ENCODE measurements around the gene ROPN1B. TPM values are rescaled to one million over a fixed set of nuclear protein-coding genes. Genes with fewer than 3 reads are reported as not detected.

Gene ROPN1B
- total RNA-seq, 4 donors from 2014 or later, result not detected

- intact Hi-C loops (cut with DNase I), result no loop called here
- TF ChIP-seq CTCF (IDR thresholded peaks at IDR 0.05) (no peak), POLR2A (IDR thresholded peaks at IDR 0.05) (no peak)
- no peak for DNase-seq
- Histone ChIP-seq H3K27me3 (no peaks in the 10 kb centered on the region), H3K9me3 (peaks cover 0 to 27% (median 0%) of the 10 kb centered on the region in 3 donors), H3K36me3 (peaks cover 0 to 17% (median 0%) of the 10 kb centered on the region in 3 donors), H3K4me1 (no peaks in the 10 kb centered on the region), H3K27ac (no peak overlapping the region), H3K4me3 (no peak overlapping the region)
Measured at GRCh38 chr3:126002189-126002588, 33.2 kb downstream of the ROPN1B start.

- no peak for TF ChIP-seq CTCF (IDR thresholded peaks at IDR 0.05)
- TF ChIP-seq POLR2A (IDR thresholded peaks at IDR 0.05), result no peak
- intact Hi-C loops (cut with DNase I), result no loop called here
- H3K27me3 ChIP-seq, result no peaks in the 10 kb centered on the region
- peaks cover 0 to 32% (median 7%) of the 10 kb centered on the region in 3 donors for H3K36me3 ChIP-seq
- DNase-seq, result no peak
- peaks cover 0 to 23% (median 0%) of the 10 kb centered on the region in 3 donors for H3K9me3 ChIP-seq
- no peak overlapping the region for H3K27ac ChIP-seq
- H3K4me3 ChIP-seq, result no peak overlapping the region
- WGBS, 2 donors, result 69 to 100% methylated on average over 1 to 6 of the region's 10 CpGs
- H3K4me1 ChIP-seq, result no peaks in the 10 kb centered on the region
Measured at GRCh38 chr3:126003447-126004190, 34.6 kb downstream of the ROPN1B start.

- intact Hi-C loops (cut with DNase I), result no loop called here
- Histone ChIP-seq H3K4me1 (no peaks in the 10 kb centered on the region), H3K27me3 (no peaks in the 10 kb centered on the region), H3K4me3 (no peak overlapping the region), H3K9me3 (peaks cover 0 to 17% (median 0%) of the 10 kb centered on the region in 3 donors), H3K27ac (no peak overlapping the region), H3K36me3 (peaks cover 0 to 35% (median 7%) of the 10 kb centered on the region in 3 donors)
- TF ChIP-seq POLR2A (IDR thresholded peaks at IDR 0.05) (no peak), CTCF (IDR thresholded peaks at IDR 0.05) (no peak)
- DNase-seq, result no peak
- 90 to 95% methylated on average over 2 to 5 of the region's 6 CpGs for WGBS, 2 donors
Measured at GRCh38 chr3:126004217-126004616, 35.2 kb downstream of the ROPN1B start.

- no peaks in the 10 kb centered on the region for H3K4me1 ChIP-seq
- WGBS, 2 donors, result 96 to 100% methylated on average over 1 to 4 of the region's 7 CpGs
- TF ChIP-seq CTCF (IDR thresholded peaks at IDR 0.05), result no peak
- TF ChIP-seq POLR2A (IDR thresholded peaks at IDR 0.05), result no peak
- no peaks in the 10 kb centered on the region for H3K27me3 ChIP-seq
- intact Hi-C loops (cut with DNase I), result no loop called here
- H3K9me3 ChIP-seq, result peaks cover 0 to 12% (median 0%) of the 10 kb centered on the region in 3 donors
- H3K27ac ChIP-seq, result no peak overlapping the region
- H3K36me3 ChIP-seq, result peaks cover 0 to 37% (median 7%) of the 10 kb centered on the region in 3 donors
- H3K4me3 ChIP-seq, result no peak overlapping the region
- DNase-seq, result no peak
Measured at GRCh38 chr3:126004692-126005091, 35.7 kb downstream of the ROPN1B start.

- no peaks in the 10 kb centered on the region for H3K4me1 ChIP-seq
- TF ChIP-seq CTCF (IDR thresholded peaks at IDR 0.05) (no peak), POLR2A (IDR thresholded peaks at IDR 0.05) (no peak)
- WGBS, 2 donors, result 20 to 27% methylated on average over 3 of the region's 3 CpGs
- H3K27me3 ChIP-seq, result no peaks in the 10 kb centered on the region
- no peak for DNase-seq
- intact Hi-C loops (cut with DNase I), result no loop called here
- H3K27ac ChIP-seq, result no peak overlapping the region
- peaks cover 0 to 50% (median 7%) of the 10 kb centered on the region in 3 donors for H3K36me3 ChIP-seq
- peaks cover 0 to 5% (median 0%) of the 10 kb centered on the region in 3 donors for H3K9me3 ChIP-seq
- no peak overlapping the region for H3K4me3 ChIP-seq
Measured at GRCh38 chr3:126005951-126006350, 37.0 kb downstream of the ROPN1B start.

Data from esophagus squamous epithelium (tissue), 5 donors.